NB4 (cell line): ENCODE measurements around the gene COPE.

Source experiments
- DNase-seq: peaks from one replicate; pipeline ENCODE4 v3.0.0; 2010; ENCODE audit warnings: low read depth
- H3K4me3 ChIP-seq: one replicate; pipeline ENCODE4 v1.5.1; 2011; ENCODE audit warnings: mild to moderate bottlenecking, low read depth, low read length, moderate library complexity
- MYC ChIP-seq: IDR thresholded peaks from 2 replicates; pipeline ENCODE4 v1.6.1; 2011; ENCODE audit warnings: low read depth, low read length
- POLR2A ChIP-seq: IDR thresholded peaks from 2 replicates; pipeline ENCODE4 v1.6.1; 2011; ENCODE audit warnings: mild to moderate bottlenecking; ENCODE audit not compliant: insufficient read length; ENCODE audit errors: extremely low read depth
- TF ChIP-seq, protein P1 (sequence below): IDR thresholded peaks from 2 replicates; pipeline ENCODE4 v1.6.1; 2011; ENCODE audit warnings: low read depth, low read length
- TF ChIP-seq, protein P2 (sequence below): IDR thresholded peaks from one replicate; pipeline ENCODE4 v1.5.1; 2012; ENCODE audit warnings: low read depth, low read length

COPE gene

DNA sequence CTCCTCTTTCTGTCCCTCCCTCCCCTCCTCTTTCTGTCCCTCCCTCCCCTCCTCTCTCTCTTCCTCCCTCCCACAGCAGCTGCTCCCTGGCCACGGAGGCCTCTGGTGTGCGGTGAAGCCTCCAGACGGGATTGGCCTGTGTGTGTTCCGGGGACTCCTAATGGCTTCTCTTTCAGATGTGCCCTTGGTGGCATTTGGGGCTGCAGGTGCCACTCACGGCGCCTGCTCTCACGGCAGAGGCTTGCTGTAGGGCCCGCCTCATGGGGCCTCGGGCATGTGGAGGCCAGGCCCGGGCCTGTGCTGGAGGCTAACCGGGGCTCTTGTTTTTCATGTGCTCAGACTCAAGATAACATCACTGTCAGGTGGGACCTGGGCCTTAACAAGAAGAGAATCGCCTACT is 66.5 kb downstream of the COPE start:
- DNase-seq = no peak
- TF ChIP-seq POLR2A (no peak), MYC (no peak)
- TF ChIP-seq, protein P1, sequence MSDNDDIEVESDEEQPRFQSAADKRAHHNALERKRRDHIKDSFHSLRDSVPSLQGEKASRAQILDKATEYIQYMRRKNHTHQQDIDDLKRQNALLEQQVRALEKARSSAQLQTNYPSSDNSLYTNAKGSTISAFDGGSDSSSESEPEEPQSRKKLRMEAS = no peak
- TF ChIP-seq, protein P2, sequence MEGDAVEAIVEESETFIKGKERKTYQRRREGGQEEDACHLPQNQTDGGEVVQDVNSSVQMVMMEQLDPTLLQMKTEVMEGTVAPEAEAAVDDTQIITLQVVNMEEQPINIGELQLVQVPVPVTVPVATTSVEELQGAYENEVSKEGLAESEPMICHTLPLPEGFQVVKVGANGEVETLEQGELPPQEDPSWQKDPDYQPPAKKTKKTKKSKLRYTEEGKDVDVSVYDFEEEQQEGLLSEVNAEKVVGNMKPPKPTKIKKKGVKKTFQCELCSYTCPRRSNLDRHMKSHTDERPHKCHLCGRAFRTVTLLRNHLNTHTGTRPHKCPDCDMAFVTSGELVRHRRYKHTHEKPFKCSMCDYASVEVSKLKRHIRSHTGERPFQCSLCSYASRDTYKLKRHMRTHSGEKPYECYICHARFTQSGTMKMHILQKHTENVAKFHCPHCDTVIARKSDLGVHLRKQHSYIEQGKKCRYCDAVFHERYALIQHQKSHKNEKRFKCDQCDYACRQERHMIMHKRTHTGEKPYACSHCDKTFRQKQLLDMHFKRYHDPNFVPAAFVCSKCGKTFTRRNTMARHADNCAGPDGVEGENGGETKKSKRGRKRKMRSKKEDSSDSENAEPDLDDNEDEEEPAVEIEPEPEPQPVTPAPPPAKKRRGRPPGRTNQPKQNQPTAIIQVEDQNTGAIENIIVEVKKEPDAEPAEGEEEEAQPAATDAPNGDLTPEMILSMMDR = no peak
- no peak overlapping the region for H3K4me3 ChIP-seq

DNA sequence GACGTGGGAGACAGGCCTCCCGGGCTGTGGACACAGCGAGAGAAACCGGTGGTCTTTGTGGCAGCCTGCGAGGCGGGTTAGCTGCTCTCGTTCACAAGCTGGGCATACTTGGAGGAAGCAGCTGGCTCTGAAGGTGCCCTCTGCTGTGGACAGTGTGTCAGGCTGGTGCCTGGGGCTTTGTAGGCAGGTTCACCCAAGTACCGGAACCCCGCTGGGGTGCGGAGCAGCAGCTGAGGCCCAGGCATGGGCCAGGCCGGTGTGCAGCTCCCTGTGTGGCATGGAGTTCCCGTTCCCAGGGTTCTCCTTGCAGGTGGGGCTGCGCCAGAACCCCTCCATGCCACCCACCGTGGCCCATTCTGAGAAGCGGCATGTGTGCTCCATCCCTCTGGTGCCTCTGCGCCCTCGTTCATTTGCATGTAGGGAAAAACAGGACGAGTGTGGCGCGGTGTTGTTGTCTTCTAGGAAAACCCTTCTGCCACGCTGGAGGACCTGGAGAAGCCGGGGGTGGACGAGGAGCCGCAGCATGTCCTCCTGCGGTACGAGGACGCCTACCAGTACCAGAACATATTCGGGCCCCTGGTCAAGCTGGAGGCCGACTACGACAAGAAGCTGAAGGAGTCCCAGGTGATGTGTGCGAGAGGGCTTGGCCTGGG is 67.4 kb downstream of the COPE start:
- no peak for DNase-seq
- TF ChIP-seq MYC (no peak), POLR2A (no peak)
- TF ChIP-seq, protein P2 = no peak
- TF ChIP-seq, protein P1 = no peak
- no peak overlapping the region for H3K4me3 ChIP-seq

DNA sequence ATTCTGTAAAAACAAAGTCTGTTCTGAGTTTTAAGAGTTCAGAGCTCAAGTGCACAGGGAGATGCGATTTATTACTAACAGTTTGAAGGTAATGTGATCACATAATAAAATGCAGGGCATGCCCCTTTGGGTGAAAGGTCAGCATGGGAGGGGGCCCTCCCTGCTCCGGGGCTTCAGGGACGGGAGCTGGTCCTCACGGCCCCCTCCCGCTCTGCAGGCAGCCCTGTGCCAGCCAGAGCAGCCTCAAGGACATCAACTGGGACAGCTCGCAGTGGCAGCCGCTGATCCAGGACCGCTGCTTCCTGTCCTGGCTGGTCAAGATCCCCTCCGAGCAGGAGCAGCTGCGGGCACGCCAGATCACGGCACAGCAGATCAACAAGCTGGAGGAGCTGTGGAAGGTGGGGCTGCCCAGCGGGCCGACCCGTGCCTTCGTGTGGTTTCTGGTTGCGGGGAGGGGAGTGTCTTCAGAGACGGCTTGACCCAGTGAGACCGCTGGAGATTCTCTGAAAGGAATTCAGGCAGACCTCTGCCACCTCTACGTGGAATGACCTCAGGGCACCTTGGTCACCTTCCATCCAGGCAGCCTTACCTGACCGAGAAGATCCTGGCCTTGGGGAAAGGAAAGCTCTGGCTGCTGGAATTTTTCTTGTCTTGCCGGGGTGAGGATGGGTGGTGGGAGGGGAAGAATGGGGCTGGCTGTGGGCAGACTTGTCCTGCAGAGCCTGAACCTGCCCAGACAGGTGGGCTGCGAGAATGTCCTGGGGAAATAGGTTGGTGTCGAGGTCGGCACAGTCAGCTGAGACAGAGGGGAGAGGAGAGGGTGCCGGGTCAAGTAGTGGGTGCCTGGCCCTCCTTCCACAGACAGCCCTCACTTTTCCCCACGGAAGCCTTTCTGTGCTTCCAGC is 68.5 kb downstream of the COPE start:
- no peak for DNase-seq
- H3K4me3 ChIP-seq = no peak overlapping the region
- TF ChIP-seq POLR2A (no peak), MYC (no peak)
- TF ChIP-seq, protein P2 = no peak
- TF ChIP-seq, protein P1 = no peak

DNA sequence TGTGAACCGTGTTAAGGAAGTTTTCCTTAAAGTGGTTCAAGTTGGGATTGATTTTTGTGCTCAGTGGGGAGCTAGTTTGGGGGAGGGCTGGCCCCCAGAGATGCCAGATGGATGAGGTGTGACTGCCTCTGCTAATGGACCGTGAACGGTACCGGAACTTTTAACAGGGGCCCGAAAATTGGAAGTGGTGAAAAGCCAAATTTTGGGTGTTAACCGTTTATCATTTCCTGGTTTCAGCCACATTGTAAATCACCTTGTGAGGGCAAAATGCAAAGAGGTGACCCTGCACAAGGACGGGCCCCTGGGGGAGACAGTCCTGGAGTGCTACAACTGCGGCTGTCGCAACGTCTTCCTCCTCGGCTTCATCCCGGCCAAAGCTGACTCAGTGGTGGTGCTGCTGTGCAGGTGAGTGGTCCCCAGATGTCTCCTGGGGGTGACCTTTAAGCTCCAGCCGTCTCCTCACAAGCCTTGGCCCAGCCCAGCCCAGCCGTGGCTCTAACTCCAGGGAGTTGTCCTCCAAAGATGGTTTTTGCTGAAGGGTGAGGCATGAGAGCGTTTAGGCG is 69.3 kb downstream of the COPE start:
- no peak overlapping the region for H3K4me3 ChIP-seq
- TF ChIP-seq MYC (no peak), POLR2A (no peak)
- TF ChIP-seq, protein P1 = no peak
- TF ChIP-seq, protein P2 = no peak
- DNase-seq = no peak
